Stimulated activated CD8-positive, alpha-beta memory T cell treated with anti-CD3 and anti-CD28 coated beads, Interleukin-4, amount 100 ng/mL, for 4 hours (primary cell): Measurements from ENCODE around the gene POU3F3.

ENCODE experiments used
- DNase-seq, 2 donors: peaks; one replicate each; pipeline ENCODE4 v3.0.0-alpha.2; 2020; ENCODE audit warnings: low read depth in 2 of 2, low spot score in 1 of 2

The POU3F3 gene

GRCh38 chr2:104859766-104860450 lies 6.0 kb downstream of the POU3F3 start:
- DNase-seq = no peak

DNA sequence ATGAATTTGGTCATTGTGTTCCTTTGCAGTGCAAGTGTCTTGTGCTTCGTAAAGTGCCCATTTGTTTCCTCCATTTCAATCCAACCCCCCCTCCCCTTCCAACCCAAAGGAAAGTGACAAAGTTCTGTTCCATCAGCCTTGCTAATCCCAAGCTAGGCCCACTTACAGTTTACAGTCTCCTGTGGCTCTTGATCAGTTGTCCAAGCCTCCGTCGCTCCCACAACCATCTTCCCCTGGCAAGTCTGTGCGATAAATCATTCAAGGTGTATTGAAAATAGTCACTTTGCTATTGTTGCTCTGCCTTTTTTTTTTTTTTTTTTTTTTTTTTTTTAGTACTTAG lies 6.5 kb downstream of the POU3F3 start:
- no peak for DNase-seq

DNA sequence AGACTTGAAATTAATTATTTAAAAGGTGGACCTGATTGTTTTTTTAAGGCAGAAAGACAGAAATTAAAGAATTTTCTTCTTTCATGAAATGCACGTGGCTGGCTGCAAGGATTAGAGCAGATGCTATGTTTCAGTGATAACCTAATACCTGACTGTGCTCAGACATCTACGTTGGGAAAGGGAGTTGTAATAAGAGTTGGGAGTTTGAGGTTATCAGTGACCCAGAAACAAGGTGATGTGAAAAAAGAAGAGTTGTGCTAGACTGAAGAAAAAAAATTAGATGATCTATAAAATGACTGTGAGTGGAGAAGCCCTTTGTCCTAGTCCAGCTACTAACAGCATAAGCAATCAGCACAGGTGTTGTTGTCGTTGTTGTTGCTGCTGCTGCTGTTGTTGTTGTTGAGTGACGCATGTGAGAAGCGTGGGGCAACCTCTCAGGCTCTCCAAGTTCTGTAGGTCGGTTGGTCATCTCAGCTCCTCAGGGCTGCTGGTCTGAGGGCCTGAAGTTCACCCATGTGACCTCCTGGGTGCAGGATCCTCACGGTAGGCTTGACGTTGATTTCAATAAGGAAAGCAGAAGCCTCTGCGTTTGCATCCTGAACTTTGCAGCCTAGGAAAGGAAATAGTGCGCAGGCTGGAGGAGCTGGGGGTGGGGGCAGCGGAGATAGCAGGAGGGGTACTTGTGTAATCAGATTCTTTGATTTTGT lies 7.6 kb downstream of the POU3F3 start:
- no peak for DNase-seq

DNA sequence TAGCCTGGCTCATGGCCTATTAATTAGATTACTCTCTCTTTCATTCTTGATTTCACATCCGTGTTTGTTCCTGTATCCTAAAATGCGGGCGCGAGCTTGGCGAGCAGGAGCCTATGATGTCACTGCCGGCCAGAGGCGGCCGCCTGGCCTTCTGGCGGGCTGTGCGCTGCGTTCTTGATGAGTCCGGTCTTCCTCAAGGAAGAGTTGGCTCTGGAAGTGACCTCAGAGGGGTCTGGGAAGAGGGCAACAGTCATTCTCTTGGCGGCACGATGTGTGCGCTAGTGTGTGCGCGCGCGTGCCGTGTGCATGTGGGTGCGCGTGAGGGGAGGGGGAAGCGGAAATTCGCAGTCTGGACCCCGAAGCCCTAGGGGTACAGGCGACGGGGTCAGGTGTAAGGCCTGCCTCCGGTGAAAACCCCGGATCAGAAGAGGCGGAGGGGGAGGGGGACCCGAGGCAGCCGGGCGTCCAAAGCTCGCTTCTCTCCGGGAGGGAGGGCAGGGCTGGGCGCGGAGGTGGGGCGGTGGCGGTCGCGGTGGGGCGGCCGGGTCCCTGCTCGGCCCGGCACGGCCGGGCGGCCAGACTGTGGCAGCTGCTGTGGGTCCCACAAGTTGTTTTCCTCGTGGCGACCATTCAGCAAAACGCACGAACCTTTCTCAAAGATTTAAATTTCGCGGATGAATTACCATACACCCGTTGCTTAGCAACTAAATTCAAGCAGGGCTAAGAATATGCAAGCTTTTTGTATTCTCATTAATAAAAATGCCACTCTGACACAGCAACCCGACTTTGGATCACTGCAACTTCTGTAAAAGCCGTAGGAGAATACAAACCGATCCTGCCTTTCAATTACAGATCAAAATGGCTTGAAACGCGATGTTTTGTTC lies 8.4 kb downstream of the POU3F3 start:
- DNase-seq = no peak

DNA sequence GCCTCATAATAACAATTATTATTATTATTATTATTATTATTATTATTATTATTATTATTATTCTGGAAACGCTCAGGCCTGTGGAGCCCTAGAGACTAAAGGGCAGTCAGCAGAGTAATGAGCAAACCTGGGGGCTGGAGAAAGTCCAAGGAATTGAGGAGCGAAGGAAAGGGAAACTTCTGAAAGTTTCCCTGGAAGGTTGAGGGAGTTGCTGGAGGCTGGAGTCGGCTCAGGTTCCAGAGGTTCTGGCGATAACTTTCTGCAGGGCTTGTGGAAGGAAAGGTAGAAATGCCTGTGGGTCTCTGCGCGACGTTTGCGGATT lies 9.2 kb downstream of the POU3F3 start:
- DNase-seq = no peak

GRCh38 chr2:104863468-104864279 lies 9.8 kb downstream of the POU3F3 start:
- DNase-seq = no peak

GRCh38 chr2:104864280-104865095 lies 10.6 kb downstream of the POU3F3 start:
- no peak for DNase-seq

DNA sequence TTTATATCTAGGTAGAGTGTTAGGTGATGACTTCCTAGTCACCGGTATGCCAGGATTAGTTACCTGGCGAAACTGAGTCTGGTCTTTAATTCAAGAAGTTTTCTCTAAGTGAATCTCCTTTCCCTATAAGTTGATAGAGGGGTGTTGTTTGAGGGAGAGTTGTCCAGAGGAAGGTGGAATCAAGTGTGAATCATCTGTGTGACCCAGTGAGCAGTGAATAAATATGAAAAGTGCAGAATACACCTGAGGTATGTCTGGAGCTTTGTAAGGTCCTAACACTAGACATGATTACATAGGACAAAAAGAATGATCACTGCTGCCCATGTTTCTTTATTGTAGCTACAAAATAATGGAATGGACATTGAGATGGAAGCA lies 11.2 kb downstream of the POU3F3 start:
- DNase-seq = no peak

DNA sequence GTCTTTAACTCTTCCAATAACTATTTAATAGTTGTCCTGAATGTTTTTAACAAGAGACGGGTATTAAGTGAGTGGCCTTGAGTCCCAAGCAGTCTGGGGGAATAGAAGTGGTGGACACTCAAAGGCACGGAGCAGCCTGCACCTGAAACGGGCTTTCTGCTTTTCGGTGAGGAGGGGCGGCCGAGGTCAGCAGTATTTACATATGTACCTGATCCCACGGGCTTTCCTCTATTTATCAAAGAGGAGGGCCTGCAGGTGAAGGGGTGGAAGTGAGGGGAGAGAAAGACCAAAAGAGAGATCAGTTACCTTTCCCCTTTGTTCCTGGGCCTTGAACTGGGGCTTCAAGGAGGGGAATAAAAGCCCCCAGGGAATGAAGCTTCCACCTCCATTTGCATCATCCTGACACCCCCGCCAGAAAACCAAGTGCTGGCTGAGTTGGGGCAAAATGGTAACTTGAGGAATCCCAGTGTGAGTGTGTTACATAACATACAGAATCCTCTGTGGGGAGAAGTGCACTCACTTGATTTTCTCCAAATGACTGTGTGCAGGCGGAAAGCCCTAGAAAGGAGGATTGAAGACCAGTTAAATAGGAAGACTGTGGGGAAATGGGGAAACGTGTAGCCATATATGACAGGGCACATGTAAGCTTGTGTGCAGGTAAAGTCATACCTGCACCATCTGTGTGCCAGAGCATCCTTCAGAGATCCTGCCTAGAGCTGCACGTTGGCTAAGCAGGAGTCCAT lies 12.4 kb downstream of the POU3F3 start:
- DNase-seq = no peak

GRCh38 chr2:104866883-104867812 lies 13.2 kb downstream of the POU3F3 start:
- DNase-seq = no peak

DNA sequence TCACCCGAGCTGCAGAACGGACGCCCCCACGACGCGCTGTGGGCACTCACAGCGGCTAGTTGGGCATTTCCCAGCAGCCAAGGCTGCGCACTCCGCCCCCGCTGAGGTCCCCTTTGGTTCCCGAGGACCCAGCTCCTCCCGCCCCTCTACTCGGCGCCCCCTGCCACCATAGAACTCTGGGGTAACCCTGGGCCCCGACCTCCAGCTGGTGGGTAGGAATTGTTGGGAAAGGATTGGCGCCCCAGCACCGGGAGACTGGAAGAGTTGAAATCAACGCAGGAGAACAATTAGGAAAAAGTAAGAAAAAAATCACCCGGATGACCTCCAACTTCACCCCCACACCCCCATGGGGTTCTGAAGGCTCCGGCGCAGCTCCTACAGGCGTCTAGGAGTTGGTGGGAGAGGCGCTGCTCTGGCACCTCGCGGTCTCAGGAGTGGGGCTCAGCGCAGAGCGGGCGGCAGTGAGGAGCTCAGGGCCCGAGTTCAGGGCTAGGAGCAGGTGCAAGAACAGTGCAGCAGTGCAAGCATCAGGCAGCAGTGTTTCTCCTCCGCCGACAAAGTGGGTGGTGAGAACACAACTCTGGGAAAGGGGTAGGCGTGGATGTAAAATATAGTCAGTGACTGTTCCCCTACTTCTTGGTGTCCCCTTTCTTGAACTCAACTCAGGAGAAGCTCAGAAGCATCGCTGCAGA lies 14.0 kb downstream of the POU3F3 start:
- DNase-seq = no peak

DNA sequence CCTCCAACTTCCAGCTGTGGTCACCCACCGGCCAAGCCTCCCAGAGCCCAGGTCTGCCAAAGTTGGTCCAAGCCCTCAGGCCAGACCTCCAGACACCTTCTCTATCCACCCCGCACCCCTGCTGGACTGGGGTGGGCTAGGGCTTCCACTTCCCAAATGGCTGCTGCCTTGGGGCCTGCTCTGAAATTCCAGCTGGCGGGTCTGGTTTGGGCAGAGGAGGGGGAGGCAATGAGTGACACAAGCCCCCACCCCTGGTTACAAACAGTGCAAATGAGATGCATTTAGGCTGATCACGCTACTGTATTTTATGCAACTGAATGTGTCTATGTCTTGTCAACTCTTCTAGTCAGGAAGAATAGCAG lies 14.6 kb downstream of the POU3F3 start:
- DNase-seq = no peak

- no peak for DNase-seq
Measured at GRCh38 chr2:104870100-104870975, 16.4 kb downstream of the POU3F3 start.

GRCh38 chr2:104871649-104871971 lies 17.7 kb downstream of the POU3F3 start:
- no peak for DNase-seq

- no peak for DNase-seq
Measured at GRCh38 chr2:104871972-104872865, 18.3 kb downstream of the POU3F3 start.

DNA sequence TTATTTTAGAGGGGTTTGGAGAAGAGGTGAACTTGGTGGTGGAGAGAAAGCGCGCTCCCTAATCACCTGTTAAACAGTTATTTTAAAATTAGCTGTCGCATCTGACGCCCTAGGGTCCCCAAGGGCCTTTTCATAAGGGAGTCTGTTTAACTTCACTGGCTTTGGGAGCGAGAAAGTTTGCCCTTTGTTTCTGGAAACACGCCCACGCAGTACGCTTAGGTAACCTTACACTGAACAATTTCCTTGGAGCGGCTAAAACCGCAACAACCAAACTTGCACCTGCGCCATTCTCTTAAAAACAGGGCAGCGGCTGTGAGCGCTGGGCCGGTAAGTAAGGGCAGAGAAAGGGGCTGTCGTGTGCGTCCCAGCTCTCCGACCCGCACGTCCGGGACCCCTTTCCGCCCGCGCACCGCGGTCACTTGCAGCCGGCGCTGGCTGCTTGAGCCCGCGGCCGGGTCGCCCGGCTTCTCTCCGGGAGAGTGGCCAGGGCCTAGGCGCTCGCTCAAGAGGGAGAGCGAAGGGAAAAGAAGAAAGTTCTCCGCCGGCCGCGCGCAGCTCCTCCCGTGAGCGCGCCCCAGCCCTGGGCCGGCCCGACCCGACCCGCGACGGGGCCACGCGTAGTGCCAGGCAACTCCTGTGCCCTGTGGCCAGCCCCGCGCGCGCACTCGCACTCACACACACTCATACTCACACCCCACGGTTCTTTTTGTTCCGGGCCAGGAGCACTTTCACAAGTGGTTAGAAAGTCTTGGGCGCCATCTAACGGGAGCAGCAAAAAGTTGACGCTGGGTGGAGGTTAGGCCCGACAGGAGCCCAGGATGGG lies 19.2 kb downstream of the POU3F3 start:
- no peak for DNase-seq
